NCI-H2171 treated with DMSO at 0.1 percent for 48 hours (cell line): ENCODE results near the gene ANO9.
A peak's percentile ranks its signal among the peaks of the same experiment; 100 is the strongest.
"Not testable (repeated sequence)": the region's sequence is repeated elsewhere in the genome, so short reads cannot be mapped to it uniquely, and the experiment has no call there.

Experiments
- DNase-seq: peaks from one replicate; lab custom pipeline; 2025; lab: John Stamatoyannopoulos, UW

Gene ANO9

DNA sequence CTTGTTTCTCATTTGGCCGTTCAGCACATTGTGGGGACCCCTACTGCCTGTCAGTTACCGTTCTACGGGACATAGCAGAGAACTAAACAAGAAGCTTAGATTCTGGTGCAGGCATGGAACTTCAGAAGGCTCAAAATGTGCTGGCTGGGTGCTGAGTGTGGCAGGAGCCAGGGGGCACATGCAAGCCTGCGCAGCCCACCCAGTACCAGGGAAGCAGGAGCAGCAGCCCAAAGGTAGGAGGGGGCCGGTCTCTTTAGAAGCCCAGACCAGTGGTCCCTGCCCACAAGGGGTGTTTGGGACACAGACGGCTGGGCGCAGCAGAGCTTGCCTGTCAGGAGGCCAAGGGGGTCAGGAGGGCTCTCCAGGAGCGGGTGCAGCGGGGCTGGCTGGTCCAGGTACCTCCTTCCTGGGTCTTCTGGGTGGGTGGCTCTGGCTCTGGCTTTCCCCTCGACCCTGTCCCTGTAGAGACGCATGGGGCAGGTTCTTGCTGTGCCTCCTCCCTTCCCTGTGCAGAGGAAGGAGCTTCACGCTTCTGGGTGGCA lies 10.5 kb upstream of the ANO9 start:
- DNase-seq = no peak

DNA sequence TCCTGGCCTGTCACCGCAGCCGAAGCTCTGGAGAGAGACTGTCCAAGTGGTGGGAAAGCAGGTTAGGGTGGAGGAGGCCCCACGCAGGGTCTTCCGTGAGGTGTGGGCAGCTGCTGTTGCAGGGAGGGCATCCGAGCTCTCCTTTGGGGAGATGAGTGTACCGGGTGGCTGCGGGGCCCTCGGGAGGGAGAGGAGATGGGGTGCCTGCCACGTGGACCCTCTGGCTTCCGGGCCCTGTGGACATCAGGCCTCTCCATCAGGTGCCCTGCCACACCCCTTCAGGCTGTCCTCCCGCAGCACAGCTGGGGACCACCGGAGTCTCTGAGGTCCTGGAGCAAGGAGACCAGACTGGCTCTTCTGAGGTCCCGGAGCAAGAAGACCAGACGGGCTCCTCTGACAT lies 9.9 kb upstream of the ANO9 start:
- DNase-seq = no peak

DNA sequence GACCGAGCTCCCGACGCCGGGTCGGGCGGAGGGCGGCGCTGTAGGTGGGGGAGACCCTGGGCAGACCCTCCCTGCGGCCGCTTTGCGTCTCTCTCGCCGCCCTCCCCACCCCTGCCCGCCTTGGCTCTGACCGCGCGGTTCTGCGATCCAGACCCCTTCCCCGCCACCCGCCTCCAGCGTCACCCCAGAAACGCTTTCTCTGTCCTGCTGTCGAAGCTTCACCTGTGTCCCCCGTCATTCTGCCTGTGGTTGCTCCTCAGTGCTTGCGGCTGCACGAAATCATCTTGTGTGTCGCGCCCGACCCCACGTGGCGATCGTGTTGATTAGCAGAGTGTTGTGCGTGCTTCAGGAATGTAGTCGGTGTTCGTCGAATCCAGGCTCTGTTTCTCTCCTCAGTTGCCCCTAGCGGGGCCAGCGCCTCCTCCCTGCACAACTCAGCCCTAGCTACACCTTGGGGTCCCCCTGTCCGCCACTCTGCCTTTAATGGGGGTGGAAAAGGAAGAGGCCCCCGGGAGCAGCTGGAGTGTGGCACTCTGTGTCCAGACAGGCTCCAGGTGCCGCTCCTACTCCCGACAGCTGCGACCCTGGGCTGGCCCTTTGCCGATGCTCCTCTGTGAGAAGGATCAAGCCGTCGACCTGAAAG lies 9.1 kb upstream of the ANO9 start:
- peak; percentile 46 for DNase-seq

DNA sequence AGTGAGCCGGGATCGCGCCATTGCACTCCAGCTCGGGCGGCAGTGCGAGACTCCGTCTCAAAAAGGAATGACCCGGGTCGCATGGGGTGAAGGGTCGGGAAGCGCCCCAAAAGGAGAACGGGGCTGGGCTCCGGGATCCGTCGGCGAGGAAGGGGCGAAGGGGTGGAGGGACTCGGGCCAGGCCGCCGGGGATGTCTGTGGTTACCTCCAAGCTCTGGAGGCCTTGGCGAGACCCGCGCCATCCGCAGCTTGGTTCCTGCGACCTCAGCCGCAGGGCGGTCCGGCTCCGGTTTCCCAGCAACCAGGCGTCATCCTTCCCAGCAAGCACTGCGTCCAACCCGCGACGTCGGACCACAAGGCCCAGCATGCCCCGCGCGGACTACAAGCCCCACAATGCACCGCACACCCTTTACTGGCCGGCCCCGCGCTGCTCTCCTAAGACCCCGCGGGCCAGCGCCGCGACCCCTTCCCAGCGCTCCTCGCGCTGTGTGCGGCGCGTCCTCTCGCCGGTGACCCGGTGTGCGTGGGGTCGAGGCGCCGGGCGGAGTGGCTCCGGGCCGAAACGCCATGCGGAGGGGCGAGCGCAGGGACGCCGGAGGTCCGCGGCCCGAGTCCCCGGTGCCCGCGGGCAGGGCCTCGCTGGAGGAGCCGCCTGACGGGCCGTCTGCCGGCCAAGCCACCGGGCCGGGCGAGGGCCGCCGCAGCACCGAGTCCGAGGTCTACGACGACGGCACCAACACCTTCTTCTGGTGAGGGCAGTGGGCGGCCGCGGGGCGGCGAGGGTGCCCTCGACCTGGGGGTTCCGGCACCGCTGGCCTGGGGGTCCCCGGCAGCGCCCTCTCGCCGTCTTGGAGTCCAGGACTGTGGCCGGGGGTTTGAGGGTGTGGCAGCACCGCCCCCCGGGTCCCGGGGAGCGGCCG lies 8.3 kb upstream of the ANO9 start, which contains the start of gene PTDSS2:
PTDSS2 (plus strand) TSS at position 391 of the 920 bp plus-strand sequence; CDS start at position 568, 177 bp downstream.
- DNase-seq = peak; percentile 81

DNA sequence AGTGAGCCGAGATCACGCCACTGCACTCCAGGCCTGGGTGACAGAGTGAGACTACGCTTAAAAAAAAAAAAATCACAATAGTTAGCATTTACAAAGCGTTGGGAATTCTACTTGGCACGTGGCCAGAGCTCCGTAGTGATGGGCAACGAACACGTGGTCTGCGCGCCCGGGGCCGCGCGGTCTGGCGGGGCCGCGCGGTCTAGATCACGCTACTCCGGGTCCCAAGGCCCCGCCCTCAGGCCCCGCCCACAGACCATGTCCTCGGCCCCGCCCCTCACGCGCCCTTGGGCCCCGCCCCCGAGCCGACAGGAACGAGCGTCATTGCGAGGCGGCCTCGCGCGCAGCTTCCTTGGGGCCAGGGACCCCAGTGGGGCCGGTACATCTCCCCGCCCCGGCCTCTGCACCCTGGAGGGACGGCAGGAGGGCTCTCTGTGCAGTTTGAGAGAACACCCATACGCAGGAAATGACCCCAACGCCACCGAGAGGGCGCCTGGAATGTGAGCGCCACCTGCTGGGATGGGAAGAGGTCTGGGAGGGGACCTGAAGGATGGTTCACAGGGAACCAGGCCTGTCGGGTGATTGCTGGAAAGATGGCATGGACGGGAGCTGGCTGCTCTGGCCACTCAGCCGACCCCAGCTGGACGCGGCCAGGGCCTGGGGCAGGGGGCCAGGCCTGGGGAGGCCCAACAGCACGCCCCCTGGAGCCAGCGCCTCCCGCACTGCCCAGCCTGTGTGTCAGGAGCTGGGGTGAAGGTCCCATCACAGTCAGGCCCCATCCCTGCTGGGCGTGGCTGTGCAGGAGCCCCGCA lies 6.3 kb upstream of the ANO9 start:
- peak; percentile 85 for DNase-seq

DNA sequence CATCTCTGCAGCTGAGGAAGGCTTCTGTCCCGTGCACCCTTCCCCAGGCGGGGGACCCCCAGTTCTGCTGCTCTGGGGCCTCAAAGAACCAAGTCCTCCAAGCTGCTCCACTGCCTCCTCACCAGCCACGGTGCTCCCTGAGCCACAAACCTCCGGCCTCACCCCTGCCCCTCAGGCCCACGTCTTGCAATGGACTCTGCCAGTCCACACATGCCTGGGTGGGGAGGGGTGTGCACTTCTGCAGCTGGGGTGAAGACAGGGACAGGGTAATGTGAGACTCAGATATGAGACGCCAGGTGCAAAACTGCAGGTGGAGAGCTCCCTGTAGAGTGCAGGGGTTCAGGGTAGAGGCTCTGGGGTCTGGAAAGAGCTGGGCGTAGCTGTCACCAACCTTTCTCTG lies 5.1 kb upstream of the ANO9 start:
- peak; percentile 75 for DNase-seq

DNA sequence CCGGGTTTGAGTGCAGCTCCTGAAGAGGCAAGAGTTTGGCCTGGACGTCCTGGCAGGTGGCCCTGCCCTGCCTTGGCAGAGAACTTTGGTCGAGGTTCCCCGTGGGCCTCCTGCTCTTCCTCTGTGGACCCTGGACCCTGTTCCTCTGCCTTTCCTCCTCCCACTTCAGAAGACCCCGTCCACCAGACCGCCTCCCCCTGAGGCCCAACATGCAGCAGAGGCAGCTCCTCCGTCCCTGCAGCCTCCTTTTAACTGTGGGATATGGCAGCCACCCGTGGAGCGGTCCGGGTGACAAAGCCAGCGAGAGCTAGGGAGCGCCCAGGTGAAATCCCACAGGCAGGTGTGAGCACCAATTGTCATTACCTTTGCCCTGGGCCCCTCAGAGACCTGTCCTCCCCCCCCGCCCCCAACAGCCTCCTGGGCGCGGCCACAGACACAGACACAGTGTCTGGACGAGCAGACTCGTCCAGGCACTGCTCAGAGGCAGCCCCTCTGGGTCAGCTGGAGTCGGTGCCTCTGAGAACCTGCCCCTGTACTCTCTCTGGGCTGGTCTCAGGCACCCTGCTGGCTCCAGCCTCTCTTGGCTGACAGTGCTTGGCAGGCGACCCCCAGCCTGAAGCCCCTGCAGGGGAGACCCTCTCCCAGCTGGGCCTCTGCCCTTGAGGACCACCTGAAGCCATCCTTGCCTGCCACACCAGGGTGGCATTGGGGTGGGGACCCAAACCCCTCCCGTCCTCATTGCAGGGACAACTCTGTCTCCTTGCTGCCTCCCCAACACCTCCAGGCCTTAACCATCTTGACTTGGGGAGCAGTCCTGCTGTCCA lies 4.2 kb upstream of the ANO9 start:
- DNase-seq = no peak

DNA sequence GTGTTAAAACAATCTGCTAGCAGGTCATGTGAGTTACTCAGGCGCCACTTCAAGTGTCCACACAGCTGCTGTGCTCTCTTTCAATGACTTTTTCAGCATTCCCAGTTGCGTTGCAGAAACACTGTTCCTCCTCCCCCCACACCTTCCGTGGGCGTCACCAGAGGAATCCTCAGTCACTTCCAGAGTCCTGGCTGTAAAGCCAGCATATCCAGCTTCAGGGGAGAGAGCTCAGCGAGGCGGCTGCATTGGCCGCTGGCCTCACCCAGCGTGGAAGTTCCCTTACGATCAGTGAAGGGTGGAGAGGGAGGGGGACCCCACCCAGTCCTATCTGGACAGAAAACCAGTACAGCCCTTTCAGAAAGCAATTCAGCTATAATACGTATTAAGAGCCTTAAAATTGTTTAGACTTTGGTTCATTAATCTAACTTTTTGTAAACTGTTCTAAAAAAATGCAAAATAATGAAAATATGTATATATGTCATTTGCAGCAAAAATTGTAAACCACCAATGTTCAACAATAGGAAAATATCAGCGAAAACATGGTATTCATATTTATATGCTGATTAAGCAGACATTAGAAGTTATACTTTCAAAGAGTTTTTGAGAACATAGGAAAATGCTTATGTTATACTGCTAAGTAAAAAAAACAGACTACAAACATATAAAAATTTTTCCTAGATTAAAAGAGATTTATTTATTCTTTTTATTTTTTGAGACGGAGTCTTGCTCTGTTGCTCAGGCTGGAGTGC lies 2.8 kb upstream of the ANO9 start:
- peak; percentile 54 for DNase-seq

DNA sequence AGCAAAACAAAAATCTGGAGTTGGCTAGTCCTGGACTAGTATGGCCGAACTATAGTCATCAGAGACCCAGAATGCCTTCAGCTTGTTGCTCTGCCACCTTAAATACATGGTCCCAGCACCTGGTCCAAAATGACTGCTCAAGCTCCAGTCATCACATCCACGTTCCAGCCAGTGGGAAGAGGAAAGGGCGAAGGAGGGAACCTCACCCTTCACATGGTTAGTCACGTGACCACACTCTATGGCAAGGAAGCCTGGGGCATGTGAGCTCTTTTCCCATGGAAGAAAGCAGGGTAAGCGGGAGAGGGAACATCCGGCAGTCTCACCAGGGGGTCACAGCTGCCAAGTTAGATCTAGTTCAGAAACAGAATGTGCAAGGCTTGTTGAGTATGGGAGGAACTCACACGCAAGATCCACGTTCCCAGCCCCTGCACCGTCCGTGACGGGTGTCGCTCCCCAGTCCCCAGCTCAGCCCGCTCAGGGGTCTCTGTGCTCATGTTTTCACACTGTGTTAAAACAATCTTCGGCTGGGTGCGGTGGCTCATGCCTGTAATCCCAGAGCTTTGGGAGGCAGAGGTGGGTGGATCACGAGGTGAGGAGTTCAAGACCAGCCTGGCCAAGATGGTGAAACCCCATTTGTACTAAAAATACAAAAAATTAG lies 1.9 kb upstream of the ANO9 start:
- peak; percentile 89 for DNase-seq

DNA sequence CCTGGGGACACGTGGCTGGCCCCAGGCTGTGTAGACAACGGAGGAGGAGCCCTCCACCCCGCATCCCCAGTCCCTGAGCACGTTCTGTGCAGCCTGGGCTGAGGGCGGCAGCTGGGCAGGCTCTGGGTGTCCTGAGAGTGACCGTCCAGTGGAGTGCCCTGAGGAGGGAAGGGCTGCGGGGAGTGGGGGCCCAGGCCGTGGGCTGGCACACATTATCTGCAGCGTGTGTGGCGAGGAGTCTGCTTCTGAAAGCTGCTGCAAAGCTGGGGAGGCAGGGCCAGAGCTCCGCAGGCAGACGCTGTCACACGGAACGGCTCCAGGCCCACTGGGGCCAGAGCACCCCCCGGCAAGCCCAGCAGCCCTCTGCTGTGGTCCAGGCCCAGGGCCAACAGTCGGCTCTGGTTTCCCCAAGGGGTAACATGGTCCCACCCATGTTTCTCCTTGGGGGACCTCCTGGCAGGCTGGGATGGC lies 835 bp upstream of the ANO9 start:
- no peak for DNase-seq

DNA sequence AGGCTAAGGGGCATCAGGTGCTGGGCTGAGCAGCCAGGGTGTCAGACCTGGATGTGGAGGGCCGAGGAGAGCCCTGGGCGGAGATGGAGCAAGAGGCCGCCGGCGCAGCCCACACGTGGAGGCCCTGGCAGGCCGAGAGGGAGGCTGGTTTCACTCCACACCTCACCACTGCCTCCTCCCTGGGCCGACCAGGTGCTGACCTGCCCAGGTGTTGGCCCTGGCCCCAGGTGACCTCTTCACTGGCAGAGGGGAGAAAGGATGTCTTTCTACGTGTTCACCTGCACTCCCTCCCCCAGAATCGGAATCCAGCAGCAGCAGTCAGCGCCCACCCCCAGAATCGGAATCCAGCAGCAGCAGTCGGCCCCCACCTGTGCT lies 781 bp downstream of the ANO9 start:
- no peak for DNase-seq

DNA sequence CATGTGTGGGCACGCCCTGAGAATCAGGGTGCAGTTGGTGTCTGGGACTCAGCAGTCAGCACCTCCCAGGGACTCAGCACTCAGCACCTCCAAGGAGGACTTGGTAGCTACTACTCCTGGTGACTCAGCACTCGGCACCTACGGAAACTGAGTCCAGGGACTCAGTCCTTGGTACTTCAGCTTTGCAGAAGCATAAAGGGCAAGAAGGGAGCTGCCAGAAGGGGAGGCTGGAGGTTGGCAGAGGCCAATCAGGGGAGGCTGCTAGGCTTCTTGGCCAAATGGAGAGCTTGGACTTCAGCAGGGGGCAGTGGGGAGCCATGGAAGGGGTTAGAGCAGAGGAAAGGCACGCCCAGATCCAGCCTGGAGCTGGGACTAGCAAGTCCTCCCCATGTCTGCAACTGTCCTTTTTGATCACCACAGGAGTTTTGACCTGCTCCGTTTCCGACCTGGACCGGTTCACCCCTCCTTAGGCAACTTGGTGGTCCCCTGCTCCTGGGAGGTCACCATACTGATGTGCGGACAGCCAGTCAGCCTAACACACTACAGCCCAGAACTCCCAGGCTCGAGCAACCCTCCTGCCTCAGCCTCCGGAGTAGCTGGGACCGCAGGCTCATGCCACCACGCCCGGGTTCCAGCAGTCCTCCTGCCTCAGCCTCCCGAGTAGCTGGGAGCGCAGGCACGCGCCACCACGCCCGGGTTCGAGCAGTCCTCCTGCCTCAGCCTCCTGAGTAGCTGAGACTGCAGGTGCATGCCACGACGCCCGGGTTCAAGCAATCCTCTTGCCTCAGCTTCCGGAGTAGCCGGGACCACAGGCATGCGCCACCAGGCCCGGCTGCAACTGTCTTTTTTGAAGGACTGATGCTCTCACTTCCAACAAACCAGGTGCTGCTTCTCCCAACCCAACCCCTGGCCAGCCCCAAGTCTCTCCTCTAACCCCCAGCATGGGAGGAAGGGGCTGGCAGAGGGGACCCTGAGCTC lies 1.5 kb downstream of the ANO9 start:
- no peak for DNase-seq

DNA sequence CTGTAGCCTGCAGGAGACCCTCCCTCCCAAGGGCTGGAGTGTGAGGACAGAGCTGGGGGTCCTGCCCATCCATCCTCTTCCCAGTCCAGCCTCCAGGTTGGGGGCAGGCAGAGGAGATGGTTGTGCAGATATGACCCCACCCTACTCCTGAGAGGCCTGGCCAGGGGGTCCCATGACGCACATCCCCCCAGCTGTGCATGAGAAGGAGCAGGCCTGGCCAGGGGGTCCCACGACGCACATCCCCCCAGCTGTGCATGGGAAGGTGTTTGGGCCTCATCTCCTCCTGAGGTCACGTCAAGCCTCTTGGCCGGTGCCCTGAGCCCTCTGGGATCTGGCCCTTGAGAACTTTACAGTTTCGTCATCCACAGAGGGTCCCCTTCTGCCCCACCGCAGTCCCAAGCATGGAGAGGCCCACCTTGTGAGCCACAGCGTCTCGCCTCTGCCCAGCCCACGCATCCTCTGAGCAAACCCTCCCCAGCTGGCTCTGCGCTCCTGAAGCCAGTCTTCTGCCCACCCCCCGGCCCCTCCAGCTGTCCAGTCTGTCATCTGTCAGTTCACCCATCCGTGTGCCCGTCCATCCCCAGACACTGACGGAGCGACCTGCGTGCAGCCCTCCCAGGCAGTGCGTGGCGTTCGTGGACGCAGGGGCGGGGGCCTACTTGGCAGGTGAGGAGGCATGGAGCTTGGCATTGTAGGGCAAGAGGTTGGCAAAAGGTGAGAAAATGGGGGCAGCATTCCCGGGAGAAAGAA lies 2.3 kb downstream of the ANO9 start:
- no peak for DNase-seq

DNA sequence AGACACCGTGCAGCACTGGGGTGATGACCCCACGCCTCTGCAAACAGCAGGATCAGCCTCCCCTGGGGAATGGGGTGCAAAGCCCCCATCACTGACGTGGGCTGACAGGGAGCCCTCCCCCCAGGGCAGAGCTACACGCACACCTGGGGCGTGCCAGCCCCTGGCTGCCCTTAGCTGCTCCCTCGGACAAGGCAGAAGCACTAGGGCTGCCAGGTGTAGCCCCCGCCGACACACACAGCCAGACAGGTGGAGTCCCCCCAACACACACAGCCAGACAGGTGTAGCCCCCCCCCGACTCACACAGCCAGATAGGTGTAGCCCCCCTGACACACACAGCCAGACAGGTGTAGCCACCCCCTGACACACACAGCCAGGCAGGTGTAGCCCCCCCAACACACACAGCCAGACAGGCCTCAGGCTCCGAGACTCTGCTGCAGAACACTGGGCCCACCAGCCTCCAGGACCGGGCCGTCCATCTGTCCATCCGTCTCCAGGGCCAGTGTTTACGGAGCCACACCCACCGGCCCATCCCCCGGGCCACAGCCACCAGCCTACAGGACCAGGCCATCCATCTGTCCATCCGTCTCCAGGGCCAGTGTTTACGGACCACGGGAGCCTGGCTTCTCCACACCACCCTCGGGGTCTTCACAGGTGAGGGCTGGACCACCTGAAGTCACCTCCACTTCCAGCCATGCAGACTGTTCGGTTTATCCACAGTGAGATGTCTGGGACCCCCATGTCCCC lies 3.5 kb downstream of the ANO9 start:
- DNase-seq = no peak

DNA sequence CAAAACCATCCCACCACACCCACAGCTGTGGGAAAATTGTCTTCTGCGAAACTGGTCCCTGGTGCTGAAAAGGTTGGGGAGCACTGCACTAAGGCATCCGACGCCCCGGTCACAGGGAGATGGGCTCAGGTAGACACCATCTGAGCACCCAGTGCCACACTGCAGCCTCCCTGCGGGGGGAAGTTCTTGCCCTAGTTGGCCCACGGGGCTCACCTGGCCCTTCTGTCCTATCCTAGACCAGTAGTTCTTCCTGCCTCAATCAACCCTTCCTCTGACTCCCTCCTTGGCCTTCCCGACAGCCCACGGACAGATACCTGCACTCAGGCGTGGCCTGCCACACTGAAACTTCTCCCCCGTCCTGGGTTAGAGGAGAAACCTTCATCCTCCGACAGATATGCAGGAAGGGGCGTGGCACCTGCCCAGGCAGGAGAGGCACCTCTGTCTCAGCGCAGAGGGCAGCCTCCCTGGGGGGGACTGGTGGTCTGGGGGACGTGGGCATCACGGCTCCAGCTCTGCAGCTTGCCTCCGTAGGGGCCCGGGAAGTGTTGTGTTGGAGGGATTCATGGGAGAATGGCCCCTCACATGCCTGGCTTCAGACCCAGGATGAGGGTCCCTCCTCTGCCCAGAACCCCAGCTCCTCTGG lies 4.5 kb downstream of the ANO9 start:
- no peak for DNase-seq

DNA sequence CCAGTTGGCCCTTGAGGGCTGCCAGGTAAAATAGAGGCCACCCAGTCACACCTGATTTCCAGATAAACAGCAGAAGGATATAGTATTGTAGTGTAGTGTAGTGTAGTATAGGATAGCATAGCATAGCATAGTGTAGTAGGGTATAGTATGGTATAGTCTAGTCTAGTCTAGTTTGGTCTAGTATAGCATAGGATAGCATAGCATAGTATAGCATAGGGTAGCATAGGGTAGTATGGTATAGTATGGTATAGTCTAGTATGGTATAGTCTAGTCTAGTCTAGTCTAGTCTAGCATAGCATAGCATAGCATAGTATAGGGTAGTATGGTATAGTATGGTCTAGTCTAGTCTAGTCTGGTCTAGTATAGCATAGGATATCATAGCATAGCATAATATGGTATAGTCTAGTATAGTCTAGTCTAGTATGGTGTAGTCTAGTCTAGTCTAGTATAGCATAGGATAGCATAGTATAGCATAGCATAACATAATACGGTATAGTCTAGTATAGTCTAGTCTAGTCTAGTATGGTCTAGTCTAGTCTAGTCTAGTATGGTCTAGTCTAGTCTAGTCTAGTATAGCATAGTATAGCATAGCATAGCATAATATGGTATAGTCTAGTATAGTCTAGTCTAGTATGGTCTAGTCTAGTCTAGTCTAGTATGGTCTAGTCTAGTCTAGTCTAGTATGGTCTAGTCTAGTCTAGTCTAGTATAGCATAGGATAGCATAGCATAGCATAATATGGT lies 6.6 kb downstream of the ANO9 start:
- DNase-seq = not testable (repeated sequence)
